ENCODE measurements around the gene CDH22.

Gene CDH22

DNA sequence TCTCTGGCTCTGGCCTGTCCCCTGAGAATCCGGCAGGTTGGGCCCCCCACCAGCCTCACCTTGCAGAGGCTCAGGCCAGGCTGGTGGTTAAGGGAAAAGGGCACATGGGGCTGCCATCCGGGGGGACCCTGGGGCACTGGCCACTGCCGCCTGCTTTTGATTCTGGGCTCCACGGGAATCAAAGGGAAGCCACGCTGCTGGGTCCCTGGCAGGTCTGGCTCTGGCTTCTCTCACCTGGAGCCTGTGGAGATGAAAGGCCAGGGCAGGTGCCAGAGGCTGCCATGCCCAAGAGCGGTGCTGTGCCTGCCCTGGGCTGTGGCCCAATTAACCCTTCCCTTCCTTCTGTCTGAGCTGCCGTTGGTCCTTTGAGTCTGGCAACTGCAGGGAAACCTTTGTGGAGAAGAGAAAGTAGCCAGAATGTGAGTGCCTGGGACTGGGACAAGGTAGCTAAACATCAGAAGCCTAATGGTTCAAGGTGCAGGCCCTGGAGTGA is 9.4 kb upstream of the CDH22 start:
- no peak for DNase-seq

DNA sequence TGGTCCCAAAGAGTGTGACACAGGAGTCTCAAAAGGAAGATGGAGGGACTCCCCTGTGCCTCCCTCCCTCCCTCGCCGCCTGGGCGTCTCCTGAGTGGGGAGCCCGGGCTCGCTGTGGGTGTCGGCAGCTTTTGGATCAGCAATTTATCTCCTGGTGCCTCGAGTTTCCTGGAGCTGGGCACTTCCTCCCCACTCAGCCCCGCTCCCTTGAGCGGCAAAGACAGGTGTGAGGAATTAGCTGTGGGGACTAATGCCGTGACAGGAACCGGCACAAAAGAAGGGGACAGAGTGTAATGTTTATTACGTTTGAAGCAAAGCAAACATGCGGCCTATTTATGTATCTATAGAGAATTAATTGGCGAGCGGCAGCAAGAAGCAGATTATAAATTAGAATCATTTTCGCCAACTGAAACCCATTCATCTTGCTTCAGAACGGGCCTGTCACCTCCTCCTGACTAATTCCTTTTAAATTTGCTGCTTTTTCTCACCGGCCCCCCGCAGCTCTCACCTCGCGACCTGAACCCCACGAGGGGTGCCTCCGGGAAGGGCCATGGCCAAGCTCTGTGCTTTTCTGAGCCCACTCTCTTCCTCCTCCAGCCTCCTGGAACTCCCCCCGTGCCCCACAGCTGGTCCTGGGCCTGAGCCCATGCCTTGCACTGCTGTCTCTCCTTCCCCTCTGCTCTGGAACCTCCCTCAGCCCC is 8.8 kb upstream of the CDH22 start:
- DNase-seq = no peak

DNA sequence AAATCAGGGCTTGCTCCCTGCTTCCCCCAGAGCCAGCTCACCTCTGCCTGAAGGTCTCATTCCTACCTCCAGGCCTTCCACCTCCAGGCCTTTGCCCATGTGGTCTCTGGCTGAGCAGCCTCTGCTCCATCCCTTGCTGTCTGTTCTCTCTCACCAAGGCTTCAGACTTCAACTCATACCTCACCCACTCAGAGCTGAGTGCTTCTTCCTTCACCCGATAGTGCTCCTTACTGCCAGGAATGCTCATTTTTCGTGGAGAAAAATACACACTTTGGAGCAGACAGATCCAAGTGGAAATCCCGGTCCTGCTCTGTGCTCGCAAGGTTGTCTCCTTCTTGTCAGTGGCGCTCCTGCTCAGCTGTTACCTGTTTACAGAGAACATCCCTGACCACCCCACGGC is 7.0 kb upstream of the CDH22 start:
- no peak for DNase-seq

DNA sequence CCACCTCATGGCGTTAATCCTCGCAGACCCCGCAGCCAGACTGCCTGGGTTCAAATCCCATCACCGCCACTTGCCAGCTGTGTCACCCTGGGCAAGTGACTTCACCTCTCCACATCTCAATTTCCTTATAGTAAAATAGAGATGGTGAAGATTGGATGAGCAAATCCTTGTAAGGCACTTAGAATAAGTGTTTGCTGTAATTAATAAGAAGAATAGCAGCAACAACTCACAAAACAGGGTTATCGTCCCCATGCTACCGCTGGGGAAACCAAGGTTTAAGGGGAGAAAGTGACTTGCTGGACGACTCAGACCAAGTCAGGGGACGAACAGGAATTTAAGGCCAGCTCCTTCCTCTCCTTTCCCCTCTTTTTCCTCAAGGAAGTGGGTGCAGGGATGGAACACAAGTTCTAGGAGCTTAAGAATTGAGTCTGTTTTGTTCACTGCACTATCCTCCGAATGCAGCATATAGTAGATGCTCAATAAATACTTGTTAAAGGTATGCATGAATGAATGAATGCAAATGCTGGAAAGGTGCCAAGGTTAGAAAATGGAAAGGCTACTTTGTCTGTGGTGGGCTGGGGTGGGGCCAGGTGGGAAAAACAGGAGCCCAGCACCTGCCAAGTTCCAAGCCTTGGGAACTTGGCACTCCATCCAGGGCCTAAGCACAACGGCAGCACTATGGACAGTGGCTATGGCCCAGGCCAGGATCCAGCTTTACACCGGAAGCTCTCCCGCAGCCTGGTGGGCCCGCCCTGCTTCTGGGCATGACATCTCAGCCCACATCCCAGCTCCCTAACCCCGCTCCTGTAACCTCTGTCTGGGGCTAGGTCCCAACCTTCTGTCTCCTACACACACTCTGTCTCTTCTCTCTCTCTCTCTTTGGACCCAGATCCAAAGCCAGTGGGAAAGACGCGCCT is 4.9 kb upstream of the CDH22 start:
- DNase-seq = no peak

DNA sequence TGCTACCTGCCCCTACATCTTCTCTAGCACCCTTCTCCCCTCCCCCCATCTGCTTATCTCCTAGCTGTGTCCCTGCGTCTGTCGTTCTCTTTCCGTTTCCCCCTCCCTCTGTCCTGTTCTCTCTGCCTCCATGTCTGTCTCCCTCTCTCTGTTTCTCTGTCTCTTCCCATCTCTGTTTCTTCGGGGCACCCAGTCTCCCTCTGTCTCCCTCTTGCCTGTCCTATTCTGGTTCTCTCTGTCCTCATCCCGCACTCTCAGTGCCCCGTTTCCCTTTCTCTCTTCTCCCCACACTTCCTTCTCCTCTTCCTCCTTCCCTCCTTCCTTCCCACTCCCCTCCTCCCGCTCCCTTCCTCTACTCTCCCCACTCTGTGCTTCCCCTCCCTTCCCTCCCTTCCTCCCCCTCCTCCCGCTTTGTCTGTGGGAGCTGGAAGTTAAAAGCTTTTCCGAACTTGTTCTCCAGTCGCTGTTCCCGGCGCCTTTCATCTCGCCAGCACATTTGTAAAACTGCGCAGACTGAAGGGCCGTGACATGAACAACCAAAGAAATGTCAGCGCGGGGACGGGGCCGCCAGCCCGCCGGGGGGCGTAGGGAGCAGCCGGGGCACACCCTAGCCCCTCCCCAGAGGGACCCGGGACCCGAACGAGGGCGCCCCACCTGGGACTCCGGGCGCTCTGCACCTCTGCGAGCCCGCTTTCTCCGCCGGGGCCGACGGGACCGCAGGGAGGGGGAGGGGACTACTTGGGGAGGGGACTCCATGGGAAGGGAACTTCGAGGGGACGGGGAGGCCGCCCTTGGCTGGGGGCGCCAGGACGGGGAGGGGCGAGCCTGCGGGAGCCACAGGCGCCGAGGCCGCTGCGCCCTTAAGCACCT is 4.0 kb upstream of the CDH22 start:
- DNase-seq = peak in 1 of 2 experiments; percentile 23

DNA sequence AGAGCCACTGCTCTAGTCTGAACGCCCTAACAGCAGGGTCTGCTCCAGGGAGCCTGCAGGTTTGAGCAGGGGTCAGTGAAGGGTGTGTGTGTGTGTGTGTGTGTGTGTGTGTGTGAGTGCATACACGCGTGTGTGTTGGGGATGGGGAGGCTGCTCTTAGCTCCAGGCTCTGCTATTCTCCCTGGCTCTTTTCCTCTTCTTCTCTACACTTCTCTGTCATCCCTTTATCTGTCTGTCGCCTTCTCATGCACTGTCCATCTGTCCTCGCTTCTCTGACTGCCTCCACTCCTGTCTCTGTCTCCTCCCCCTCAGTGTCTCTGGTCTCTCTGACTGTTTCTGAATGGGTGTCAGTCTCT is 3.4 kb upstream of the CDH22 start:
- DNase-seq = no peak

DNA sequence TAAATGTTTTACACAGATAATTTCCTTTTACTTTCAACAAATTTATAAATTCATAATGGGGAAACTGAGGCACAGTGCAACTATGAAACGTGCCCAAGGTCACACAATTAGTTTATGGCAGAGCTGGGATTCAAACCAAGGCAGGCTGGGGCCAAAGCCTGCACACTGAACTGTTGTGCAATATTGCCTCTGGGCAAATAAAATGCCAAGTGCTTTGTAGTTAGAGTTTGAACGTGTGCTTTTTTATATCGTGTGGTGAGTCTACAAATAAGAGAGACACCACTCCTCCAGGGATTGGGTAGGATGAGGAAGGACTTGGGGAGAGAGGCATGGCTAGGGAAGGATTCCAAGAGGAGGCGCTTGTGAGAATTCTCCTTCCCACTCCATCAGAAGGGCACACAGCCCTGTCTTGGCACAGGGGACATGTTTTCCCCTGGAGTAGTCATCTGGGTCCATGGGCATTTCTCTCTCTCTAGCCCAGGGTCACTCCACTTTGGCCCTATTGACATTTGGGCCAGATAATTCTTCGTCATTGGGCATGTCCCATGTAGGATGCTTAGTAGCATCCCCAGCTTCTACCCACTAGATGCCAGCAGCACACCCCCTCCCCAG is 2.8 kb upstream of the CDH22 start:
- DNase-seq = no peak

DNA sequence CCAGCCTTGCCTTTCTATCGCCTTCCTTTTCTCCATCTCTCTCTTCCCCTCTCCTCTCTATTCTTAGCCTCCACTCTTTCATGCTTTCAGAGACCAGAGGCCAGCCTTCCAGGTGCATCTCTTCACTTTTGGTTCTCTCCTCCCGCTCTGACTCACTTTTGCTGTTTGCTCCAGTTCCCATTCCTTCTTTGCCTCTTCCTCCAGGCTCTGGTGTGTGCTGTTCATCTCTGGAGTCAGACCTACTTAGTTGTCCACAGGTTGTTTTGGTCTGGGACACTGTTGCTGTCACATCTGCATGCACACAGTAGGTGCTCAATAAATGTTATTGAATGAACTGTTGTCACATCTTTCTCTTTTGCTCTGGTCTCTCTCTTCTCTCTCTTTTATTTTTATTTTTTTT is 1.6 kb upstream of the CDH22 start:
- no peak for DNase-seq

DNA sequence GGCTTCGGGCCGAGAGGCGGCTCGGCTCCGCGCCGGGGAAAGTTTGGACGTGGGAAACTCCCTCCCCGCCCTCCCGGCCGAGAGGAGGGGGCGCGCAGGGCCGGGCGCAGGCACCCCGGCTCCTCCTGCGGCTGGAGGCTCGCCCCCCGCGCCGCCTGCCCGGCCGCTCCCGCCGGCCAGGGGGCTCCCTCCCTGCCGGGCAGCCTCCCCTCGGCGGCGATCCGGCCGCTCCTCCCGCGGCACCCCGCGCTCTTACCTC is 370 bp downstream of the CDH22 start:
- peak in 1 of 2 experiments; percentile 22 for DNase-seq

DNA sequence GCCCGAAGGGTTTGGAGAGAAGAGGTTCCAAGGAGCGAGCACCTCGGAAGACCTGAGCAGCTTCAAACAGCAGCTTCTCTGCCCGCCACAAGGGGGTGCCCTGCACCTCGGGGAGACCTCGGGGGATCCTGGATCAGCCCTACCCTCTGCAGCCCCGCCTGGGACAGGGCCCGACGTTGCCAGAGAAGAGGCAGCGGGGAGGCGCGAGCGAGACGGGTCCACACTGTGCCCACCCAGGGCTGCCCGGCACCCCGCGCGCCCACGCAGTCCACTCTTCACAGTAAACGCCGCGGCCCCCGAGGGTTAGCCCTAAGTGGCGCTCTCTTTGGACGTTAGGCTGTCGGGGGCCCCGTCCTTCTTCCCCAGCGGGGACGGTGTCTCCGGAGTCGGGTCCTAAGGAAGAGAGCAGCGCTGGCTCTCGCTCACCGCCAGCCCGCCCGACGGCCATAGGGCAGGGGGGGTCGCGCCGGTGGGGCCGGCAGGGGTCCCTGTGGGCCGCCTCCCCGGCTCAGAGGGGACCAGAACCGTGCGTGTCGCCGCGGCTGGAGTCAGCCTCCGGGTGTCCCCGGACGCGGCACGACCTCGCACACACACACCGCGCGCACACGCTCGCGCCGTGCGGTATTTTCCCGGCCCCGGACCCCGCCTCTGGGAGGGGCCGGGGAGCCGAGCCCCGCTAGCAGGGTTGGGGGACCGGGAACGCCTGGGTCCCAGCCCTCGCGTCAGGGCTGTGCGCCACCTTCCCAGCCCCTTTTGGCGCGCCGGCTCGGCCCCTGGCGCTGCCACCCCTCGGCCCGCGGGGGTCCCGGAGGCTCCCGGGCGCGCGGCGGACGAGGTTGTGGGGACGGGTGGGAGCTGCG is 929 bp downstream of the CDH22 start:
- DNase-seq = peak; percentile 67 to 78

DNA sequence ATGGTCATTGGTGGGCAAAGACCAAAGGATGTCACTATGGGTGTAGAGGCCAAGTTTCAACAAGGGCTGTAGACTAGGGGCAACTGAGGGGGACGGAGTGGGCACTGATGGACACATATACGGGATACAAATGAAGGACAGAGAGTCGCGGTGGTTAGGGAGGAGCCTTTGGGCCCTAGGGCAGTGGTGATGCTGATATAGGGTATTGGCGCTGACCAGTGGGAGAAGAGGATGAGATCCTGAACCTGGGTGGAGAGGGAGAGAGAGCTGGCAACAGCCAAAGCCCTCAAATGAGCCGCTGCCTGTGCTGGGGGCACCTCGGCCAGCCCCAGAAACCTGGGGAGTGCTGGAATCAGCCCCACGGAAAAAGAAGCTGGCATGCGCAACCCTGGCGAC is 1.6 kb downstream of the CDH22 start:
- peak in 1 of 2 experiments; percentile 27 for DNase-seq

DNA sequence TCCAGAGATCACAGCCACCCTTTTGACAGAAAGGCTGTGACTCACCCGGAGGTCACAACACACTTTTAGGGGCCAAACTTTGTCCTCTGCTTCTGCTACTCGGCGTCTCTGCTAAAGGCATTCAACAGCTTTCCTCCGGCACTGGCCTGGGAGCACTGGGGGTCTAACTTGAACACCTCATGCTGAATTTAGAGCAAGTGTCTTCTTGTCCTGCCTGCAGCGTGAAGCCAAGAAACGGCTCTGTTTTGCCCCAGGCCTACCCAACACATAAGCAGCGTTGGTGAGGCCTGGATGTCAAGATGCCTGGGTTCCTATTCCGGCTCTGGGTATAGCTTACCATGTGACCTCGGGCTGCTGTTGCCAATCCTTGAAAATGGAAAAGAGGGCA is 2.3 kb downstream of the CDH22 start:
- no peak for DNase-seq

DNA sequence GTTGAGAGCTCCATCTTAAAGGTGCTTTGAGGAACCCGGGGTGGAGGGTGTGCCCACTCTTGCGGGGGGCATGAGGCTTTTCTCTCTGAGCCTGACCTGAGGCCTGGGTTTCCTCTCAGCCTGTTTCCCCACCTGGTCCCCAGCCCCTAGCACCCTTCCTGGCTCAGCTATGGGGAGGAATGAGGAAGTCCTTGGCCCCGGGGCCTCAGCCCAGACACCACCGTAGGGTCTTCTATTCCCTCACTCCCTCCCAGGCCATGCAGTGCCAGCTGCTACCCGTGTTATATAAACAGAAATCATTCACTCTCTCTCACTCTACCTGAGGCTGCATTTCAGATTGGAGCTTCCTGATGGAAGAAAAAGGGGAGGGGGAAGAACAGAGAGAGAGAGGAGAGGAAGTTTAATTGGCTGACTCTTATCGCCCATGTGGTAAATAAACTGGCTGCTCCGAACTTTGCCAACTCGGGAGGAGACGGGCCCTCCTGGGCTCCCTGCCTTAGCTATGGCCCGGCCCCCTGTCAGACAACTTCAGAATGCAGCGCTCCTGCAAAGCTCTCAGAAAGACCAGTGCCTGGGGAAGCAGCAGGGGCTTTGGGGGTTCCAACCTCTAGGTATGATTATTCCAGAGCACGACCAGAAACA is 2.8 kb downstream of the CDH22 start:
- no peak for DNase-seq

DNA sequence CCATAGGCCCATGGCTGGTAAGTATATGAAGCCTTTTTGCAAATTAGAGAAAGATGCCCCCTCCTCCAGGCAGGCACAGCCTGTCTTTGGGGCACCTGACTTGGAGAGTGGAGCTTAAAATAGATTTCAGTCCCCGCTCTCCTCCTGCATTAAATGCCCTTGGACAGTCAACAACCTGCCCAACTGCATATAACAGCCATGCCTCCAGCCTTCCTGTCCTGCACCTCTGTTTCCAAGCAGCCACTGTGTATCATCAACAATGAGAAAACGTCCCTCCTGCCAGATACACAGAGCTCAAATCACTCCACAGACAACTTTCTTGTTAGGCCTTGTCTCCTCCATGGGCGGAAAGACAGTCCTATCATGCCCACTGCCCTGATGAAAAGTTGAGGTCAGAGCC is 3.4 kb downstream of the CDH22 start:
- DNase-seq = no peak

DNA sequence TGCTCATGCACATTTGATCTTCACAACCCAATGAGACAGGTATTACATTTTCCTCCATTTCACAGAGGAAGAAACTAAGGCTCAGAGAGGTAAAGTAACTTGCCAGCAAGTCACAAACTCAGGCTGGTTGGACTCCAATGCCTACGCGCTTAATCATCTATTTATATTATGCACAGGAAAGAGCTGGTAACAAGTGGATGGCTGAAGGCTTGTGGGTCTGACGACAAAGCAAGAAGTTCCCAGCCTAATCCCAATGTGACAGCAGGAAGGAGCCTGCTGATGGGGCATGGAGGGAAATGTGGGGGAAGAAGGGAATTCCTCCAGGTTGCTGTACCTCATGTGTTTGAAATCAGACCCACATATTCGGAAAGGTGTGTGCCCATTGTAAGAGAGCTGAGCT is 3.9 kb downstream of the CDH22 start:
- no peak for DNase-seq

DNA sequence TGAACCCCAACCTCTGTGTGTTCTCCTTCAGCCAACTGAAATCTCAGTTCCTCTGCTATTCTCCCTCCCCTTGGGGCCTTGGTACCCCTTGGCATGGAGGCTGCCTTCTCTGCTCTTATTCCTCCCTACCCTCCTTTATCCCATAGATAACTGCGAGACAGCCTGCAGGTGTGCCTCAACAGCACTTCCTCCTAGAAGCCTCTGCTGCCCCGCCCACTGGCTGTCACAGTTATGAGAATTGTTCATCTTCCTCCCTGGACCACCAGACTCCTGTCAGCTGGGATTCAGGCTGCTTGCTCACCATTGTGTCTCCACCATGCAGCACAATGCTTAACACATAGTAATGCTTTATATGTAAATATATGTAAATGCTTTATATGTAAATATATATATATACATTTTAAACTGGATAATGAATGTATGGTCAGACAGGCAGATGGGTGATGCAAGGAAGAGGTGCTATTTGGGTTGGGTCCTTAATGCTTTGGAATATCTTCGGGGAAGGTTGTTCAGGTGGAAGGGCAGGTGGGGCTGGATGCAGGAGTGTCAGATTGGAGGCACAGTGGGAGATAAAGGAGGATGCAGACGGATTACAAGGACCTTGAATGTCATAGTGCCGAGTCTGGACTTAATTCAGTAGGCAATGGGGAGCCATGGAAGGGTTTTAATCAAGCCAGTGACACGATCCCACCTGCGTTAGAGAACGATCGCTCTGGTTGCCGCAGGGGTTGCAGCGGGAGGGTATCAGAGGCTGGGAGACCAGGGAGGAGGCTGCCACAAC is 4.9 kb downstream of the CDH22 start:
- no peak for DNase-seq

DNA sequence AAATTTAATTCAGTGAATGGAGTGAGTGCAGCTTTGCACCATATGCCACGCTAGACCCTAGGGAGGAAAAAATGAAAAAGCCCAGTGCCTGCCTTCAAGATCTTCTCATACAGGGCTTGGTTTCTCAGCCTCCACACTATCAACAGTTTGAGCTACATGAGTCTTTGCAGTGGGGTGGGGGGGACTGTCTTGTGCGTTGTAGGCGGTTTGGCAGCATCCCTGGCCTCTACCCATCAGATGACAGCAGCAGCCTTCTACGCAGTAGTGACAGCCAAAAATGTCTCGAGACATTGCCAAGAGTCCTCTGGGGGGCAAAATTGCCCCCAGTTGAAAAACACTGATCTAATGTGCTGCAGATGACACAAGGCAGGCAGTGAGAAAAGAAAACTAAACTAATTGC is 6.2 kb downstream of the CDH22 start:
- DNase-seq = no peak

DNA sequence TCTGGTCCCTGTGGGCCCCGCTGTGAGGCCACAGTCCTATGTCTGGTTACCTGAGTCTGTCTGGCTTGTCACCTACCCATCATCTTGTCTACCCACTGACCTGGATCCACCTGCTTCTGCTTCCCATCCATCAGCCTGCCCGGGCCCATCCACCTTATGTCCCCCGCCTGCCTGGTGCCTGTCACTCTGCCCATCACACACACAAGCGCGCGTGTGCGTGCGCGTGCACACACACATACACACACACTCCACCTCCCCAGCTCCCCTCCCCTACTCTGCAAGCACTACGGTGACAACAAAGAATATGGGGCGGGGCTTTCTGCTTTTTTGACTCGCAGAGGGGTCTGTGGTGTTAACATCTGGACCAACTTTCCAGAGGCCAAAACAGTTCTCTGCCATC is 8.0 kb downstream of the CDH22 start:
- DNase-seq = no peak

DNA sequence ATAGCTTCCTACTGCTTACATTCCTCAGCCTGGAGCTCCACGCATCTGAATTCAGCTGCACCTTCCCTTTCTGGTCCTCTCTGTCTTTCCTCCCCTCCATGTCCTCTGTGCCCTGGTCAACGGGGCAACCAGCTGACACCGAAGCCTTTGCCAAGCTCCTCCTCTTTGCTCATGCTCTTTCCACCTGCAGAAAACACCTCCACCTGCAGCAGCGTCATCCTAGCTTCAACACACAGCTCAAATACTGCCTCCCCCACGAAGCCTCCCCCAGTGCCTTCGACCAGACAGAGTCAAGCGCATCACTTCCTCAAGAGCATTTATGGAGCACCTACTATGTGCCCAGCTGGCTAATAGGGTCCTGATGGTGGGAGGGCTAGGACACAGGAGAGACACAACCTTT is 9.2 kb downstream of the CDH22 start:
- no peak for DNase-seq

DNA sequence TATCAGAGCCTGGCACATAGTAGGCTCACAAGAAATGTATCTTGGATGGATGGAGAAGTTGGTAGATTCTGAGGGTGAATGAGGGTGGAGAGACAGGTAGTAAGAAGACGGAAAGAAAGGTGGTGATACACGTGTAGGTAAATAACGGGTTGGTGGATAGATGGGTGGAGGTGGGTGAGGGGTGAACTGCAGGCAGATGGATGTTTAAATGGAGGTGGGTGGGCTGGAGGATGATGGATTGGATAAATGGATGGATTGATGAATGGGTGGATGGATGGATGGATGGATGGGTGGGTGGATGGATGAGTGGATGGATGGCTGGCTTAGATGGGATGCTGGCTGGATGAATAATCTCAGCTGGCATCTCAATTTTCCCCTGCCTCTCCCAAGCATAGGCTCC is 9.9 kb downstream of the CDH22 start:
- DNase-seq = no peak

Measured in activated T-cell treated with anti-CD3 and anti-CD28 coated beads, Interleukin-2, amount 50 U/mL, for 48 hours (primary cell).